Naive thymus-derived CD4-positive, alpha-beta T cell (primary cell): ENCODE results near the gene IMPA2. TPM values are rescaled to one million over a fixed set of nuclear protein-coding genes. Genes with fewer than 3 reads are reported as not detected.
"Not testable (repeated sequence)": the region's sequence is repeated elsewhere in the genome, so short reads cannot be mapped to it uniquely, and the experiment has no call there.

Source experiments
- ATAC-seq: fragments of 150-1000 bp; cut with Tn5 transposase; 2 replicates; pipeline ENCODE4 v1.10.0; 2021; ENCODE audit warnings: mild to moderate bottlenecking, moderate library complexity
- CTCF ChIA-PET: fragments of 350-600 bp; sonication (Branson Sonifier 250); formaldehyde crosslinking; loops from one replicate; lab custom pipeline; 2021; ENCODE audit warnings: antibody characterized with exemption; lab: Charles Lee
- POLR2A ChIA-PET: fragments of 350-600 bp; sonication (Branson Sonifier 250); formaldehyde crosslinking; loops from one replicate; lab custom pipeline; 2021; ENCODE audit warnings: antibody characterized with exemption, inconsistent platforms; lab: Charles Lee
- DNase-seq, 9 donors: peaks; one replicate each; pipeline versions ENCODE4 v3.0.0 to v3.0.0-alpha.2; 2020 to 2022; ENCODE audit warnings: mixed read lengths in 1 of 9
- H3K27ac ChIP-seq: one replicate; pipeline ENCODE4 v1.7.0; 2013; ENCODE audit warnings: mild to moderate bottlenecking, low read depth, low read length, moderate library complexity
- H3K27me3 ChIP-seq, 2 donors: one replicate each; pipeline ENCODE4 v1.7.0; 2013; ENCODE audit warnings: low read length in 2 of 2, mild to moderate bottlenecking in 2 of 2, moderate library complexity in 2 of 2; ENCODE audit not compliant: control insufficient read depth in 2 of 2, insufficient read depth in 2 of 2
- H3K36me3 ChIP-seq, 3 experiments: 1 replicate in 2 of 3; 2 replicates in 1 of 3; pipeline ENCODE4 v1.7.0; 2013; ENCODE audit warnings: low read length in 3 of 3, mild to moderate bottlenecking in 3 of 3, moderate library complexity in 1 of 3; ENCODE audit not compliant: insufficient read depth in 3 of 3, control insufficient read depth in 2 of 3
- H3K4me1 ChIP-seq, 2 donors: one replicate each; pipeline ENCODE4 v1.7.0; 2013; ENCODE audit warnings: low read length in 2 of 2, mild to moderate bottlenecking in 2 of 2, moderate library complexity in 1 of 2; ENCODE audit not compliant: control insufficient read depth in 2 of 2, insufficient read depth in 2 of 2
- H3K4me3 ChIP-seq: 2 replicates; pipeline ENCODE4 v1.7.0; 2013; ENCODE audit warnings: mild to moderate bottlenecking, low read length
- H3K9me3 ChIP-seq, 3 experiments: 1 replicate in 2 of 3; 2 replicates in 1 of 3; pipeline ENCODE4 v1.7.0; 2013; ENCODE audit warnings: low read length in 3 of 3; ENCODE audit not compliant: control insufficient read depth in 2 of 3
- H3K27ac Mint-ChIP-seq, 9 donors: one replicate each; pipeline ENCODE4 v1.8.0; 2020 to 2022; ENCODE audit warnings: mixed read lengths in 9 of 9, mild to moderate bottlenecking in 8 of 9, moderate library complexity in 5 of 9, inconsistent platforms in 2 of 9
- H3K27me3 Mint-ChIP-seq, 5 donors: one replicate each; pipeline ENCODE4 v1.8.0; 2021 to 2022; ENCODE audit warnings: mixed read lengths in 5 of 5, mild to moderate bottlenecking in 1 of 5
- H3K36me3 Mint-ChIP-seq, 5 donors: one replicate each; pipeline ENCODE4 v1.8.0; 2020 to 2022; ENCODE audit warnings: mixed read lengths in 5 of 5, mild to moderate bottlenecking in 3 of 5, inconsistent platforms in 1 of 5
- H3K4me1 Mint-ChIP-seq, 7 donors: one replicate each; pipeline ENCODE4 v1.8.0; 2020 to 2022; ENCODE audit warnings: mixed read lengths in 7 of 7, mild to moderate bottlenecking in 3 of 7, inconsistent platforms in 1 of 7
- H3K4me3 Mint-ChIP-seq, 10 donors: one replicate each; pipeline ENCODE4 v1.8.0; 2020 to 2022; ENCODE audit warnings: mild to moderate bottlenecking in 10 of 10, mixed read lengths in 10 of 10, moderate library complexity in 6 of 10, inconsistent platforms in 2 of 10
- H3K9me3 Mint-ChIP-seq, 11 donors: one replicate each; pipeline ENCODE4 v1.8.0; 2020 to 2022; ENCODE audit warnings: mixed read lengths in 11 of 11, mild to moderate bottlenecking in 4 of 11, inconsistent platforms in 1 of 11, moderate library complexity in 1 of 11
- intact Hi-C, 2 donors: fragments of 100-400 bp; cut with micrococcal nuclease; formaldehyde crosslinking; loops; one replicate each; pipeline ENCODE4 v1.15.1; 2023
- polyA plus RNA-seq, 2 donors: library from polyadenylated mRNA; unstranded; fragments of 300-500 nt; fragmentation: Illumina TruSeq; gene quantifications; one replicate each; pipeline ENCODE4 v1.2.3, GENCODE V29; 2021
- total RNA-seq, 6 experiments: library from RNA in 5 of 6; stranded (reverse) in 5 of 6; gene quantifications; 1 replicate in 5 of 6; 2 replicates in 1 of 6; pipeline ENCODE4 v1.2.3 and lab custom pipeline; 2021 to 2026

Gene IMPA2
- total and polyA plus RNA-seq, 7 experiments from 2014 or later, result 4.9 to 27.8 (median 7.8) TPM

GRCh38 chr18:11959651-11960050, 21.7 kb upstream of the IMPA2 start:
- peaks cover 0 to 10% (median 0%) of the 10 kb centered on the region in 3 experiments for H3K9me3 ChIP-seq
- H3K27ac ChIP-seq, DNase-seq, intact Hi-C loops, H3K27me3 Mint-ChIP-seq, H3K4me3 ChIP-seq, ATAC-seq, H3K36me3 Mint-ChIP-seq, H3K27me3 ChIP-seq, CTCF ChIA-PET, H3K4me1 ChIP-seq, H3K4me1 Mint-ChIP-seq, H3K27ac Mint-ChIP-seq, H3K4me3 Mint-ChIP-seq, H3K36me3 ChIP-seq, POLR2A ChIA-PET: not testable (repeated sequence)
- H3K9me3 Mint-ChIP-seq, result peaks cover 4 to 23% (median 12%) of the 10 kb centered on the region in 11 donors

DNA sequence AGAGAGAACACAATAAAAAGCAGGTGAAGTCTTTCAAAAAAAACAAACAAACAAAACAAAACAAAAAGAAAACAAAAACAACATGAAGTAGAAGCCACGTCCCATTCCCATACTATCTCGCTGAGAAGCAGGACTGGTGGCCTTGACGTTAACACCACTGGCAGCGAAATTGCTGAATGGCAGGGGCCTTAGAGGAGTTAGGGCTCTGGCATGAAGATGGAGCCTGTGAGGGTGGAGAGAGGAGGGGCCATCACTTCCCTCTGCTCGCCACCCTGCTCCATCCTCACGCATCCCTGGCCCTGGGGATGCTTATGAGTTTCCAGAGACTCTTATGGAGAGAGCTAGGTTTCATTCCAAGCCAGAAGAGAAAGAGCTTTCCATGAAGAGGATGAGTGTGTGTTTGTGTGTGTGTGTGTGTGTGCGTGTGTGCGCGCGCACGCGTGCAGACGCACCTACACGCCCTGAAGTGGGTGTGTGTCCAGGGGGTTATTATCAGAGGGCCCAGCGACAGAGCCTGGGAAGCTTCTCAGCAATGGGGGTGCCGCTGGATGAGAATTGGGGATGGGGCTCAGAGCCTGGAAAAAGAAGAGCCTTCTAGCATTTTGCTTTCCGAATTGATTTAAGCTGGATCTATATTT, 20.4 kb upstream of the IMPA2 start:
- ChIA-PET CTCF (no interaction called here), POLR2A (no interaction called here)
- Mint-ChIP-seq H3K27ac (no peak overlapping the region), H3K27me3 (peaks cover 0 to 9% (median 0%) of the 10 kb centered on the region in 5 donors), H3K4me1 (no peaks in the 10 kb centered on the region), H3K9me3 (peaks cover 4 to 20% (median 12%) of the 10 kb centered on the region in 11 donors), H3K36me3 (peaks cover 0 to 6% (median 5%) of the 10 kb centered on the region in 5 donors), H3K4me3 (no peak overlapping the region)
- Histone ChIP-seq H3K4me3 (no peak overlapping the region), H3K9me3 (peaks cover 0 to 10% (median 0%) of the 10 kb centered on the region in 3 experiments), H3K36me3 (no peaks in the 10 kb centered on the region), H3K4me1 (no peaks in the 10 kb centered on the region), H3K27ac (no peak overlapping the region), H3K27me3 (no peaks in the 10 kb centered on the region)
- DNase-seq (no peak), ATAC-seq (no peak)
- intact Hi-C loops, result no loop called here

GRCh38 chr18:11962597-11962996, 18.7 kb upstream of the IMPA2 start:
- Mint-ChIP-seq H3K4me3 (no peak overlapping the region), H3K36me3 (peaks cover 0 to 2% (median 2%) of the 10 kb centered on the region in 5 donors), H3K27ac (no peak overlapping the region), H3K9me3 (peaks cover under 1 to 7% (median 3%) of the 10 kb centered on the region in 11 donors), H3K4me1 (no peaks in the 10 kb centered on the region), H3K27me3 (peaks cover 0 to 6% (median 0%) of the 10 kb centered on the region in 5 donors)
- Histone ChIP-seq H3K4me3 (no peak overlapping the region), H3K27ac (no peak overlapping the region), H3K4me1 (no peaks in the 10 kb centered on the region), H3K9me3 (peaks cover 0 to 1% (median 0%) of the 10 kb centered on the region in 3 experiments), H3K36me3 (no peaks in the 10 kb centered on the region), H3K27me3 (no peaks in the 10 kb centered on the region)
- no peak for DNase-seq
- CTCF ChIA-PET, result no interaction called here
- POLR2A ChIA-PET, result no interaction called here
- intact Hi-C loops, result loop anchor here in 1 of 2 donors (2.0 kb wide), 1 partner anchor 24 kb away; no protein-coding TSS in a partner anchor
- ATAC-seq, result no peak

- peak overlapping the region in 1 of 9 donors; percentile 59 for H3K27ac Mint-ChIP-seq
- ChIA-PET POLR2A (no interaction called here), CTCF (no interaction called here)
- no peaks in the 10 kb centered on the region for H3K9me3 ChIP-seq
- H3K27me3 ChIP-seq, result no peaks in the 10 kb centered on the region
- H3K27ac ChIP-seq, result no peak overlapping the region
- no peaks in the 10 kb centered on the region for H3K36me3 Mint-ChIP-seq
- H3K36me3 ChIP-seq, result no peaks in the 10 kb centered on the region
- intact Hi-C loops, result loop anchor here in 1 of 2 donors (2.0 kb wide), 1 partner anchor 25 kb away; no protein-coding TSS in a partner anchor
- DNase-seq (no peak), ATAC-seq (no peak)
- no peaks in the 10 kb centered on the region for H3K4me1 Mint-ChIP-seq
- H3K27me3 Mint-ChIP-seq, result peaks cover 0 to 5% (median 4%) of the 10 kb centered on the region in 5 donors
- no peak overlapping the region for H3K4me3 Mint-ChIP-seq
- H3K9me3 Mint-ChIP-seq, result no peaks in the 10 kb centered on the region
- H3K4me1 ChIP-seq, result no peaks in the 10 kb centered on the region
- H3K4me3 ChIP-seq, result no peak overlapping the region
These were observed 17.3 kb upstream of the IMPA2 start for GRCh38 chr18:11963991-11964484.

DNA sequence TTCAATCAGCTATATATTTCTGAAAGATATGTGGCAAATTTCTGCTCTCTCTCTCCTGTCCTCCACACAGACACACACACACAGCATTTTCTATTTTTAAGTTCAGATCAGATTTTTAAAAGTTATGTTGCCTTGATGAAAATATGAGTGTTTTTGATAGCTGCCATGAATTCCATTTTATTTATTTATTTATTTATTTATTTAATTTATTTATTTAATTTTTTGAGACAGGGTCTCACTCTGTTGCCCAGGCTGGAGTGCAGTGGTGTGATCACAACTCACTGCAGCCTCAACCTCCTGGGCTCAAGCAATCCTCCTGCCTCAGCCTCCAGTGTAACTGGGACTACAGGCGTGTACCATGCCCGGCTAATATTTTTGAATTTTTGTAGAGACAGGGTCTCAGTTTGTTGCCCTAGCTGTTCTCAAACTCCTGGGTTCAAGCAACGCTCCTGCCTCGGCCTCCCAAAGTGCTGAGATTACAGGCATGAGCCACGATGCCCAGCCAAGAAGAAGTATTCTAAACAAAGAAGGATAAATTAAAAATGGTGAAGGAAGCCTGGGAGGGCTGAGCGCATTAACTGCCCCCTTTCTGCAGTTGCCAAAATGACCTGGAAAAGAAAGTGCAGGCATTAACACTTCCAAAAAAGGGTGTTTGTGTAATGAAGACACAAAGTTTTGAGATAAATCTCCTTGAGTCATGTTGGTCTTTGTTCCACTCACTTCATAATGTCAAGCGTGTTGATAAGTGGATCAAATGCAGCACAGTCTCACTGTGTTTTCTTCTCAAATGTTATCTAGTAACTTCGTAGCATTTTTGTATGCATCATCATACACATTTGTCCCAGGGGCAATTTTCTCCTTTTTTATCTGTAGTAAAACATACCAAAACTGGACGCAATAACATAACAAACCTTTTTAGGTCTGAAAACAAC, 11.1 kb upstream of the IMPA2 start:
- Histone ChIP-seq H3K36me3 (no peaks in the 10 kb centered on the region), H3K9me3 (no peaks in the 10 kb centered on the region), H3K27me3 (no peaks in the 10 kb centered on the region), H3K4me1 (no peaks in the 10 kb centered on the region), H3K27ac (no peak overlapping the region), H3K4me3 (no peak overlapping the region)
- intact Hi-C loops, result no loop called here
- CTCF ChIA-PET, result interaction anchor here (0.6 kb wide), 1 partner anchor 22 kb away, joined by 4 read pairs; no protein-coding TSS in a partner anchor
- no peak overlapping the region for H3K27ac Mint-ChIP-seq
- H3K4me3 Mint-ChIP-seq, result no peak overlapping the region
- no peaks in the 10 kb centered on the region for H3K36me3 Mint-ChIP-seq
- DNase-seq (no peak), ATAC-seq (no peak)
- H3K9me3 Mint-ChIP-seq, result peaks cover 0 to 1% (median 0%) of the 10 kb centered on the region in 11 donors
- POLR2A ChIA-PET, result no interaction called here
- peaks cover 0 to 4% (median 0%) of the 10 kb centered on the region in 7 donors for H3K4me1 Mint-ChIP-seq
- H3K27me3 Mint-ChIP-seq, result peaks cover 0 to 4% (median 0%) of the 10 kb centered on the region in 5 donors

DNA sequence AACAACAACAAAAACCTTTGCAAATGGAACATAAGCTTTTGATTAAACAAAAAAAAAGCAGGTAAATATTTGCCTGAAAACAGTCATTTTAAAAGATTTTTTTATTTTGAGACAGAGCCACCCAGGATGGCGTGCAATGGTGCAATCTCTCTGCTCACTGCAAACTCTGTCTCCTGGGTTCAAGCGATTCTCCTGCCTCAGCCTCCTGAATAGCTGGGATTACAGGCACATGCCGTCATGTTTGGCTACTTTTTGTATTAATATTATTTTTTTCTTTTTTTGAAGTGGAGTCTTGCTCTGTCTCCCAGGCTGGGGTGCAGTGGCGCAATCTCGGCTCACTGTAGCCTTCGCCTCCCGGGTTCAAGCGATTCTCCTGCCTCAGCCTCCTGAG, 10.5 kb upstream of the IMPA2 start:
- POLR2A ChIA-PET, H3K4me1 Mint-ChIP-seq, H3K4me3 Mint-ChIP-seq, H3K36me3 ChIP-seq, DNase-seq, H3K27ac ChIP-seq, H3K27me3 ChIP-seq, H3K4me3 ChIP-seq, CTCF ChIA-PET, H3K27ac Mint-ChIP-seq, H3K9me3 Mint-ChIP-seq, ATAC-seq, intact Hi-C loops, H3K27me3 Mint-ChIP-seq, H3K36me3 Mint-ChIP-seq, H3K9me3 ChIP-seq, H3K4me1 ChIP-seq: not testable (repeated sequence)
